ENCODE data around the gene MLLT1. TPM values are rescaled to one million over a fixed set of nuclear protein-coding genes. Genes with fewer than 3 reads are reported as not detected.

MLLT1 gene
- total RNA-seq, 1 donor from 2014 or later: 34.5 TPM

- Histone ChIP-seq H3K9me3 (no peaks in the 10 kb centered on the region), H3K27ac (no peak overlapping the region), H3K27me3 (no peaks in the 10 kb centered on the region), H3K4me3 (no peak overlapping the region), H3K36me3 (peaks cover 25 to 75% of the 10 kb centered on the region in 2 donors), H3K4me1 (peaks cover 4 to 9% of the 10 kb centered on the region in 2 donors)
- intact Hi-C loops (cut with DNase I): loop anchor here (1.0 to 10.0 kb wide), 3 partner anchors 62 to 137 kb away; no protein-coding TSS in a partner anchor
- no peak for DNase-seq (ENCODE audit: low spot score in 2 of 2)
- no peak for TF ChIP-seq CTCF (IDR thresholded peaks at IDR 0.05)
Observed at GRCh38 chr19:6217752-6218334, 61.9 kb downstream of the MLLT1 start.

GRCh38 chr19:6216996-6217751, 62.6 kb downstream of the MLLT1 start:
- intact Hi-C loops (cut with DNase I): loop anchor here (10.0 kb wide), 1 partner anchor 138 kb away; no protein-coding TSS in a partner anchor
- TF ChIP-seq CTCF (IDR thresholded peaks at IDR 0.05): no peak
- Histone ChIP-seq H3K36me3 (peaks cover 25 to 75% of the 10 kb centered on the region in 2 donors), H3K4me3 (no peak overlapping the region), H3K9me3 (no peaks in the 10 kb centered on the region), H3K27me3 (no peaks in the 10 kb centered on the region), H3K27ac (no peak overlapping the region), H3K4me1 (peaks cover 4 to 9% of the 10 kb centered on the region in 2 donors)
- no peak for DNase-seq (ENCODE audit: low spot score in 2 of 2)

GRCh38 chr19:6216236-6216995, 63.4 kb downstream of the MLLT1 start:
- H3K27me3 ChIP-seq: no peaks in the 10 kb centered on the region
- intact Hi-C loops (cut with DNase I): loop anchor here (10.0 kb wide), 1 partner anchor 138 kb away; no protein-coding TSS in a partner anchor
- DNase-seq (ENCODE audit: low spot score in 2 of 2): no peak
- peaks cover 4 to 9% of the 10 kb centered on the region in 2 donors for H3K4me1 ChIP-seq
- H3K27ac ChIP-seq: no peak overlapping the region
- H3K36me3 ChIP-seq: peaks cover 24 to 75% of the 10 kb centered on the region in 2 donors
- no peak for TF ChIP-seq CTCF (IDR thresholded peaks at IDR 0.05)
- no peak overlapping the region for H3K4me3 ChIP-seq
- H3K9me3 ChIP-seq: no peaks in the 10 kb centered on the region

- H3K4me3 ChIP-seq: no peak overlapping the region
- H3K27me3 ChIP-seq: no peaks in the 10 kb centered on the region
- DNase-seq (ENCODE audit: low spot score in 2 of 2): no peak
- H3K27ac ChIP-seq: no peak overlapping the region
- peaks cover 4 to 9% of the 10 kb centered on the region in 2 donors for H3K4me1 ChIP-seq
- H3K9me3 ChIP-seq: no peaks in the 10 kb centered on the region
- TF ChIP-seq CTCF (IDR thresholded peaks at IDR 0.05): no peak
- intact Hi-C loops (cut with DNase I): loop anchor here (10.0 kb wide), 1 partner anchor 139 kb away; no protein-coding TSS in a partner anchor
- H3K36me3 ChIP-seq: peaks cover 22 to 69% of the 10 kb centered on the region in 2 donors
Observed at GRCh38 chr19:6215701-6216235, 64.0 kb downstream of the MLLT1 start.

GRCh38 chr19:6214881-6215541, 64.8 kb downstream of the MLLT1 start:
- H3K4me3 ChIP-seq: no peak overlapping the region
- H3K27me3 ChIP-seq: no peaks in the 10 kb centered on the region
- H3K4me1 ChIP-seq: peaks cover 4 to 9% of the 10 kb centered on the region in 2 donors
- no peak for TF ChIP-seq CTCF (IDR thresholded peaks at IDR 0.05)
- peaks cover 22 to 62% of the 10 kb centered on the region in 2 donors for H3K36me3 ChIP-seq
- intact Hi-C loops (cut with DNase I): loop anchor here (10.0 kb wide), 1 partner anchor 140 kb away; no protein-coding TSS in a partner anchor
- no peak for DNase-seq (ENCODE audit: low spot score in 2 of 2)
- H3K9me3 ChIP-seq: no peaks in the 10 kb centered on the region
- H3K27ac ChIP-seq: no peak overlapping the region
